Measurements from ENCODE around the gene TRIM22. TPM values are rescaled to one million over a fixed set of nuclear protein-coding genes. Genes with fewer than 3 reads are reported as not detected.
"Not testable (repeated sequence)": the region's sequence is repeated elsewhere in the genome, so short reads cannot be mapped to it uniquely, and the experiment has no call there.

TRIM22 gene
- 100 to 1,000 TPM; 213 to 221 TPM for total RNA-seq

- peak; percentile 70 for DNase-seq
- ChIA-PET CTCF (no interaction called here), POLR2A (interaction anchor here (0.9 to 3.2 kb wide), 13 partner anchors 11 to 1056 kb away, joined by 3 to 22 read pairs (median 4); partner anchors contain the start of genes CAVIN3, TAF10 and TRIM34)
- Mint-ChIP-seq H3K9me3 (no peaks in the 10 kb centered on the region), H3K4me3 (peak within 1 kb of the TSS; percentile 96), H3K4me1 (peaks cover 45% of the 10 kb centered on the region), H3K36me3 (ENCODE audit: low read depth) (peaks cover 42% of the 10 kb centered on the region), H3K27me3 (no peaks in the 10 kb centered on the region), H3K27ac (peak within 1 kb of the TSS; percentile 94)
Observed at GRCh38 chr11:5689551-5689983, at the start of gene TRIM22. TSS of gene TRIM22 (plus strand) at chr11:5689790. CDS start at chr11:5696233, 6,443 bp downstream.

GRCh38 chr11:5639953-5640352 lies 49.6 kb upstream of the TRIM22 start:
- POLR2A ChIA-PET = no interaction called here
- H3K4me1 Mint-ChIP-seq = peaks cover 8% of the 10 kb centered on the region
- H3K36me3 Mint-ChIP-seq (ENCODE audit: low read depth) = peaks cover 63% of the 10 kb centered on the region
- H3K27me3 Mint-ChIP-seq = no peaks in the 10 kb centered on the region
- no peaks in the 10 kb centered on the region for H3K9me3 Mint-ChIP-seq
- no peak overlapping the region for H3K4me3 Mint-ChIP-seq
- CTCF ChIA-PET = no interaction called here
- H3K27ac Mint-ChIP-seq = no peak overlapping the region
- DNase-seq = no peak

GRCh38 chr11:5643585-5643984 lies 46.0 kb upstream of the TRIM22 start:
- Mint-ChIP-seq H3K4me3 (no peak overlapping the region), H3K4me1 (peaks cover 8% of the 10 kb centered on the region), H3K27me3 (no peaks in the 10 kb centered on the region), H3K27ac (no peak overlapping the region), H3K36me3 (ENCODE audit: low read depth) (peaks cover 43% of the 10 kb centered on the region), H3K9me3 (no peaks in the 10 kb centered on the region)
- DNase-seq = no peak
- POLR2A ChIA-PET = no interaction called here
- CTCF ChIA-PET = no interaction called here

GRCh38 chr11:5646139-5646538 lies 43.5 kb upstream of the TRIM22 start:
- peaks cover 8% of the 10 kb centered on the region for H3K4me1 Mint-ChIP-seq
- H3K4me3 Mint-ChIP-seq = no peak overlapping the region
- no peaks in the 10 kb centered on the region for H3K9me3 Mint-ChIP-seq
- POLR2A ChIA-PET = interaction anchor here (0.9 kb wide), 1 partner anchor 14 kb away, joined by 3 read pairs; no protein-coding TSS in a partner anchor
- H3K27me3 Mint-ChIP-seq = no peaks in the 10 kb centered on the region
- no peak overlapping the region for H3K27ac Mint-ChIP-seq
- H3K36me3 Mint-ChIP-seq (ENCODE audit: low read depth) = peaks cover 28% of the 10 kb centered on the region
- CTCF ChIA-PET = interaction anchor here (0.6 kb wide), 1 partner anchor 75 kb away, joined by 3 read pairs; no protein-coding TSS in a partner anchor
- no peak for DNase-seq

- CTCF ChIA-PET = no interaction called here
- POLR2A ChIA-PET = no interaction called here
- peaks cover 2% of the 10 kb centered on the region for H3K27me3 Mint-ChIP-seq
Observed at GRCh38 chr11:5655474-5655873, 34.1 kb upstream of the TRIM22 start.

GRCh38 chr11:5656956-5657355 lies 32.6 kb upstream of the TRIM22 start:
- H3K36me3 Mint-ChIP-seq (ENCODE audit: low read depth); H3K4me3 Mint-ChIP-seq; H3K9me3 Mint-ChIP-seq; H3K27me3 Mint-ChIP-seq; H3K27ac Mint-ChIP-seq; H3K4me1 Mint-ChIP-seq; POLR2A ChIA-PET; CTCF ChIA-PET; DNase-seq: not testable (repeated sequence)

More at GRCh38 chr11:5655474-5655873, 34.1 kb upstream of the TRIM22 start:
- no peak for DNase-seq
- H3K4me3 Mint-ChIP-seq = no peak overlapping the region
- no peaks in the 10 kb centered on the region for H3K4me1 Mint-ChIP-seq
- no peak overlapping the region for H3K27ac Mint-ChIP-seq
- peaks cover 7% of the 10 kb centered on the region for H3K36me3 Mint-ChIP-seq (ENCODE audit: low read depth)
- H3K9me3 Mint-ChIP-seq = peaks cover 8% of the 10 kb centered on the region

- Mint-ChIP-seq H3K4me1 (no peaks in the 10 kb centered on the region), H3K27ac (no peak overlapping the region), H3K4me3 (no peak overlapping the region), H3K9me3 (peaks cover 6% of the 10 kb centered on the region), H3K36me3 (ENCODE audit: low read depth) (peaks cover 7% of the 10 kb centered on the region), H3K27me3 (no peaks in the 10 kb centered on the region)
- CTCF ChIA-PET = no interaction called here
- POLR2A ChIA-PET = no interaction called here
- no peak for DNase-seq
Observed at GRCh38 chr11:5658318-5658717, 31.3 kb upstream of the TRIM22 start.

- no peak for DNase-seq
- CTCF ChIA-PET = no interaction called here
- H3K36me3 Mint-ChIP-seq (ENCODE audit: low read depth) = peaks cover 21% of the 10 kb centered on the region
- no peaks in the 10 kb centered on the region for H3K4me1 Mint-ChIP-seq
- H3K4me3 Mint-ChIP-seq = no peak overlapping the region
- no peaks in the 10 kb centered on the region for H3K9me3 Mint-ChIP-seq
- H3K27ac Mint-ChIP-seq = no peak overlapping the region
- H3K27me3 Mint-ChIP-seq = no peaks in the 10 kb centered on the region
- POLR2A ChIA-PET = no interaction called here
Observed at GRCh38 chr11:5663511-5663910, 26.1 kb upstream of the TRIM22 start.

- ChIA-PET CTCF (no interaction called here), POLR2A (no interaction called here)
- Mint-ChIP-seq H3K4me3 (no peak overlapping the region), H3K27me3 (no peaks in the 10 kb centered on the region), H3K9me3 (no peaks in the 10 kb centered on the region), H3K27ac (no peak overlapping the region), H3K4me1 (no peaks in the 10 kb centered on the region), H3K36me3 (ENCODE audit: low read depth) (peaks cover 21% of the 10 kb centered on the region)
- no peak for DNase-seq
Observed at GRCh38 chr11:5665051-5665570, 24.5 kb upstream of the TRIM22 start.

- Mint-ChIP-seq H3K4me3 (no peak overlapping the region), H3K27ac (no peak overlapping the region), H3K9me3 (no peaks in the 10 kb centered on the region), H3K27me3 (no peaks in the 10 kb centered on the region), H3K4me1 (no peaks in the 10 kb centered on the region), H3K36me3 (ENCODE audit: low read depth) (peaks cover 21% of the 10 kb centered on the region)
- CTCF ChIA-PET = no interaction called here
- DNase-seq = no peak
- POLR2A ChIA-PET = no interaction called here
Observed at GRCh38 chr11:5665746-5666401, 23.7 kb upstream of the TRIM22 start.

GRCh38 chr11:5666402-5666793 lies 23.2 kb upstream of the TRIM22 start:
- peaks cover 21% of the 10 kb centered on the region for H3K36me3 Mint-ChIP-seq (ENCODE audit: low read depth)
- H3K4me1 Mint-ChIP-seq = no peaks in the 10 kb centered on the region
- H3K4me3 Mint-ChIP-seq = no peak overlapping the region
- DNase-seq = no peak
- no peak overlapping the region for H3K27ac Mint-ChIP-seq
- H3K27me3 Mint-ChIP-seq = no peaks in the 10 kb centered on the region
- CTCF ChIA-PET = no interaction called here
- POLR2A ChIA-PET = no interaction called here
- H3K9me3 Mint-ChIP-seq = no peaks in the 10 kb centered on the region

- DNase-seq = no peak
- ChIA-PET CTCF (no interaction called here), POLR2A (no interaction called here)
- H3K36me3 Mint-ChIP-seq (ENCODE audit: low read depth) = peaks cover 13% of the 10 kb centered on the region
- no peaks in the 10 kb centered on the region for H3K4me1 Mint-ChIP-seq
- H3K27me3 Mint-ChIP-seq = no peaks in the 10 kb centered on the region
- no peaks in the 10 kb centered on the region for H3K9me3 Mint-ChIP-seq
- no peak overlapping the region for H3K4me3 Mint-ChIP-seq
- no peak overlapping the region for H3K27ac Mint-ChIP-seq
Observed at GRCh38 chr11:5671831-5672230, 17.8 kb upstream of the TRIM22 start.

- H3K27ac Mint-ChIP-seq = no peak overlapping the region
- no peaks in the 10 kb centered on the region for H3K9me3 Mint-ChIP-seq
- ChIA-PET POLR2A (no interaction called here), CTCF (no interaction called here)
- H3K27me3 Mint-ChIP-seq = no peaks in the 10 kb centered on the region
- no peak for DNase-seq
- peaks cover 30% of the 10 kb centered on the region for H3K36me3 Mint-ChIP-seq (ENCODE audit: low read depth)
- H3K4me3 Mint-ChIP-seq = no peak overlapping the region
- H3K4me1 Mint-ChIP-seq = peaks cover 9% of the 10 kb centered on the region
Observed at GRCh38 chr11:5674391-5674790, 15.2 kb upstream of the TRIM22 start.

- Mint-ChIP-seq H3K27ac (no peak overlapping the region), H3K9me3 (no peaks in the 10 kb centered on the region), H3K4me3 (no peak overlapping the region), H3K27me3 (no peaks in the 10 kb centered on the region), H3K4me1 (peaks cover 28% of the 10 kb centered on the region), H3K36me3 (ENCODE audit: low read depth) (peaks cover 46% of the 10 kb centered on the region)
- POLR2A ChIA-PET = interaction anchor here (2.6 kb wide), 1 partner anchor 11 kb away, joined by 15 read pairs; the partner anchor contains the start of gene TRIM22
- CTCF ChIA-PET = no interaction called here
- no peak for DNase-seq
Observed at GRCh38 chr11:5679811-5680210, 9.8 kb upstream of the TRIM22 start.

Measured in activated CD4-positive, alpha-beta memory T cell treated with anti-CD3 and anti-CD28 coated beads, Interleukin-2, amount 10 ng/mL, durations not matched to agents 7 days and 5 days (primary cell).